HEK293 (cell line): ENCODE measurements around the gene ITIH3.

Experiments used
- CTCF ChIP-seq: fragments of 450-650 bp; formaldehyde crosslinking; IDR thresholded peaks from 2 replicates; pipeline ENCODE4 v1.5.1; 2016; ENCODE audit warnings: missing biosample characterization, missing genetic modification characterization
- ELK4 ChIP-seq: IDR thresholded peaks from 2 replicates; pipeline ENCODE4 v1.6.1; 2011; ENCODE audit warnings: mild to moderate bottlenecking, low read depth, low read length, borderline replicate concordance
- MEIS1 ChIP-seq: sonication (generic); formaldehyde crosslinking; IDR thresholded peaks from 2 replicates; pipeline ENCODE4 v1.8.1; 2022; ENCODE audit warnings: missing genetic modification reagents, mild to moderate bottlenecking, borderline replicate concordance
- MYNN ChIP-seq: fragments of 450-650 bp; formaldehyde crosslinking; IDR thresholded peaks from 2 replicates; pipeline ENCODE4 v1.5.1; 2016; ENCODE audit warnings: missing biosample characterization, missing genetic modification characterization, borderline replicate concordance
- PBX3 ChIP-seq: sonication (generic); formaldehyde crosslinking; IDR thresholded peaks from 2 replicates; pipeline ENCODE4 v1.8.1; 2022; ENCODE audit warnings: mild to moderate bottlenecking, moderate library complexity, missing genetic modification reagents
- PRDM10 ChIP-seq: fragments of 450-650 bp; formaldehyde crosslinking; IDR thresholded peaks from 2 replicates; pipeline ENCODE4 v1.5.1; 2016; ENCODE audit warnings: missing biosample characterization, missing genetic modification characterization
- ZNF146 ChIP-seq: fragments of 450-650 bp; formaldehyde crosslinking; IDR thresholded peaks from 2 replicates; pipeline ENCODE4 v1.5.1; 2016; ENCODE audit warnings: missing biosample characterization, missing genetic modification characterization
- ZNF174 ChIP-seq: fragments of 450-650 bp; formaldehyde crosslinking; IDR thresholded peaks from 2 replicates; pipeline ENCODE4 v1.5.0; 2017; ENCODE audit warnings: missing biosample characterization, mild to moderate bottlenecking, missing genetic modification characterization
- ZNF274 ChIP-seq, 2 experiments: fragments of 200-500 bp in 1 of 2; fragments of 450-650 bp in 1 of 2; sonication (Bioruptor generic) in 1 of 2; formaldehyde crosslinking in 1 of 2; IDR thresholded peaks; 2 replicates each; pipeline versions ENCODE4 v1.5.1 to v1.6.1; 2014 to 2016; ENCODE audit warnings: borderline replicate concordance in 1 of 2, inconsistent platforms in 1 of 2, low read length in 1 of 2, missing biosample characterization in 1 of 2, missing genetic modification characterization in 1 of 2
- ZNF701 ChIP-seq: fragments of 450-650 bp; formaldehyde crosslinking; IDR thresholded peaks from 2 replicates; pipeline ENCODE4 v1.5.1; 2016; ENCODE audit warnings: missing biosample characterization, missing genetic modification characterization
- ZNF707 ChIP-seq: fragments of 450-650 bp; formaldehyde crosslinking; IDR thresholded peaks from 2 replicates; pipeline ENCODE4 v1.5.1; 2016; ENCODE audit warnings: missing biosample characterization, missing genetic modification characterization
- ZNF830 ChIP-seq: fragments of 450-650 bp; IDR thresholded peaks from 2 replicates; pipeline ENCODE4 v1.5.0; 2018; ENCODE audit warnings: missing biosample characterization, missing genetic modification characterization, low read depth, mild to moderate bottlenecking, moderate library complexity

GRCh38 chr3:52847241-52847640 is 52.6 kb downstream of the ITIH3 start:
- TF ChIP-seq ZNF701 (tag by site-specific recombination) (no peak), ZNF174 (no peak), CTCF (tag by site-specific recombination) (no peak), MYNN (tag by site-specific recombination) (no peak), PRDM10 (tag by site-specific recombination) (no peak), ZNF274 (IDR thresholded peaks at IDR 0.05; ENCODE audit: low read length) (no peak), ZNF274 (tag by site-specific recombination; IDR thresholded peaks at IDR 0.05; ENCODE audit: borderline replicate concordance) (no peak), ELK4 (no peak), MEIS1 (no peak), ZNF830 (tag by site-specific recombination) (no peak), ZNF707 (tag by site-specific recombination) (no peak), ZNF146 (no peak), PBX3 (CRISPR knock-in tag) (no peak)
